GM19193 (cell line): ENCODE data around the gene KIF4A.

Experiments used
- POLR2A ChIP-seq: IDR thresholded peaks from 4 replicates; pipeline ENCODE4 v1.6.1; 2011; ENCODE audit not compliant: insufficient read depth, insufficient read length; ENCODE audit errors: extremely low read depth

Gene KIF4A

GRCh38 chrX:70346418-70347070 lies 56.6 kb downstream of the KIF4A start:
- no peak for TF ChIP-seq POLR2A

DNA sequence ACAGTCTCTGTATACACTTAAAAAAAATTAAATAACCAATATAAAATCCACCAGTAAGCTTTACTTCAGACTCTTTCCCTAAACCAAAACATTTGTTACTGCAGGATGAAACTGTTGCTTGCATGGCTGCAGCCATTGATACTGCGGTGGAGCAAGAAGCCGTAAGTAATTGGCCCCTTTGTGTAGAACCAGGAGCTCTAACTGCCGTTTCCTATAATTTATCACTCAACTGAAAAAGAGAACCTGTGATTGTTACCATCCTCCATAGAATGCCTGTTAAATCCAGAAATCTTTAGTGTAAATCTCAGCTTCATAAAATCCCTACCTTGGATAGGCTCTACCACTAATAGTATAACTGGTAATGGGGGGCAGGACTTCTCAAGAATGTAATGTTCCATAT lies 62.6 kb downstream of the KIF4A start:
- no peak for TF ChIP-seq POLR2A

- TF ChIP-seq POLR2A = no peak
Observed at GRCh38 chrX:70353514-70353913, 63.6 kb downstream of the KIF4A start.

DNA sequence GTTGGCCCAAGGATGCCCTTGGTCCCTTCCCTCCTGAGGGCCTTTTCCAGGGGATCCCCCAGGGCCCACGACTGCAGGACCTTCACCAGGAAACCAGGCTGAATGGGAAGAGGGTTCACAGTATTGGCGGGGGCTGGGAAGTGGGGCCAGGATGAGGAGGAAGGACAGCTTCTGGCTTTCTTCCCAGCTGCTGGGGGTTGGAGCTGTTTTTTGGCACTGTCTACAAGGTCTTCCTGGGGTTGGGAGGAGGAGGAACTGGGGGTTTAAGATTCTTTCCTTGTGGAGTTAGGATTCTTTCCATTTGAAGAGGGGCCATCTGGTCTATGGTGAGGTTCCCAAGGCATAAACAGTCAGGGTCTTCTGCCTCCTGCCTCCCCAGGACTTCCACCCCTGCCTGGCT lies 64.8 kb downstream of the KIF4A start:
- no peak for TF ChIP-seq POLR2A

DNA sequence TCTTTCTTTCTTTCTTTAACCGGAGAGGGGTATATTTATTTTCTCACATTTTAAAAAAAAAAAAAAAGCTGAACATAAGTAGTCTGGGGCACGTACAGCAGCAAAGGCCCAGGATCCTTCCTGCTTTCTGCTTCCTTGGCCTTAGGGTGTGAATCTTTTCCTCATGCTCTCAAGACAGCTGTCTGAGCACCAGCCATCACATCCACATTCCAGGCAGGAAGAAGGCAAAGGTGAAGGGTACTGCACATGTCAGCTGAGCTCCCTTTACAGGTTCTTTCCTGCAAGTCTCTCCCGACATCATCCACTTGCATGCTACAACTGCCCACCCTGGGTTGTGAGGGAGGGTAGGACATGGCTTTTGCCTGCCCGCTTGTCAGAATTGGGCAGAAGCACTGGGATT lies 69.6 kb downstream of the KIF4A start:
- TF ChIP-seq POLR2A = no peak

GRCh38 chrX:70360366-70360765 lies 70.5 kb downstream of the KIF4A start:
- no peak for TF ChIP-seq POLR2A

DNA sequence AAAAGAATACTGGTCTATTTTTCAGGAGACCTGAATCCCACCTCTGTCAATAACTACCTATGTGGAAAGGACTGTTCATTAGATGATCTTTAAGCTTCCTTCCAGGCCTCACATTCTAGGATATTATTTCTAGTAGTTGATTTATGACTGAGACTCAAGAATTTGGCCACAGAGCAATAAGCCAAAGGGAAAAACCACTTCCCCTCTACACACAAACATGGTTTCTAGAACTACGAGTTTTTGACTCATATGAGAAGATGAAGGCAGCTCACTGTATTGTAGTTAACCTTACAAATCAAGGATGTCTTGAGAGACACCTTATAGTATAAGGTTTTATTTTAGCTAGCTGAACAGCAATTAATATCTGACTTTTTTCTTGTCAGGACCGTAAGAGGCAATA lies 96.3 kb downstream of the KIF4A start:
- no peak for TF ChIP-seq POLR2A

GRCh38 chrX:70398899-70399298 lies 109.0 kb downstream of the KIF4A start:
- TF ChIP-seq POLR2A = no peak

DNA sequence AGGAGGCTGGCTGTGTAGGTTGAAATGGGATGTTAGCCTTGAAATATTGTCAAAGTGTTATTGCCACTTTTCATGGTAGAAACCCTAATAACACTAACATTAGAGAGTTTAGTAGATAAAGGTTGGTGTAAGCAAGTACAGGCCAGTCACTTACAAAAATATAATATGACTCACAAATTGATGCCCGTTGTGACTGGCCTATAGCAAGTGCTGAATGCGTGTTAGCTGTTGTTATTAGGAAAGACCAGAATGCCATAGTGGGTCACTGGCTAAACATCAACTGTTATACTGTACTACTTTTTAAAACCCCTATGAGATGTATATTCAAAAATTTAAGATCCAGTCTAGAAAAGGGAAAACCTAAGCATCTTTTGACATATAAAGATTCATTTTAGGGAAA lies 112.8 kb downstream of the KIF4A start:
- TF ChIP-seq POLR2A = no peak

- TF ChIP-seq POLR2A = no peak
Observed at GRCh38 chrX:70405003-70405402, 115.1 kb downstream of the KIF4A start.

DNA sequence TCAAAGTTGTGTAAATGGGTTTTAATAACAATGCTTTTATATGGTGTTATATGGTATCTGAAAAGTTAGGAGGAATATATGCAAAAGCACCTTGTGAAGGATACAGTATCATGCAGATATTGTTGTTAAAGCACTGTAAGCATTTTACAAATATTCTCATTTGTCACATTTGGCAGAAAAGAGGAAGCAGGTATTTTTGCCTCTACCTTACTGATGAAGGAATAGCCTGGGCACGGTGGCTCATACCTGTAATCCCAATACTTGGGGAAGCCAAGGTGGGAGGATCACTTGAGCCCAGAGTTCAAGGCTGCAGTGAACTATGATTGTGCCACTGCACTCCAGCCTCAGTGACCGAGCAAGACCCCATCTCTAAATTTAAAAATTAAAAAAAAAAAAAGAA lies 121.0 kb downstream of the KIF4A start:
- TF ChIP-seq POLR2A = no peak

DNA sequence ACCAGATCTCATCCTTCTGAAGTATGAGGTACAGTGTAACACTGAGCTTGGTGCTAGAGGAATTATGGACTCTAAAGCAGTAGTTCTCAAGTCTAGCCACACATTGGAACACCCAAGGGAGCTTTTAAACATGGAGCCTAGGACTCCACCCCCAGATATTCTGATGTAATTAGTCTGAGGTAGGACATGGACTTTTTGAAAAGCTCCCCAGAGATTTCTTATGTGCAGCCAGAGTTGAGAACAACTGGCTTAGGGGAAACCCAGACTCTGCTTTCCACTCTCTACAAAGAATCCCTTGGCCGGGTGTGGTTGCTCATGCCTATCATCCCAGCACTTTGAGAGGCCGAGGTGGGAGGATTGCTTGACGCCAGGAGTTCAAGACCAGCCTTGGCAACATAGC lies 121.6 kb downstream of the KIF4A start:
- no peak for TF ChIP-seq POLR2A

- no peak for TF ChIP-seq POLR2A
Observed at GRCh38 chrX:70421618-70422017, 131.7 kb downstream of the KIF4A start.

- TF ChIP-seq POLR2A = no peak
Observed at GRCh38 chrX:70422851-70423341, 133.0 kb downstream of the KIF4A start, which contains the start of gene GDPD2. Gene GDPD2 (plus strand): TSS chrX:70423314. CDS start chrX:70424985, 1,671 bp downstream.

- TF ChIP-seq POLR2A = no peak
Observed at GRCh38 chrX:70423936-70424675, 134.2 kb downstream of the KIF4A start.

- no peak for TF ChIP-seq POLR2A
Observed at GRCh38 chrX:70424801-70425200, 134.9 kb downstream of the KIF4A start.
